ENCODE results near the gene SNX9. TPM values are rescaled to one million over a fixed set of nuclear protein-coding genes. Genes with fewer than 3 reads are reported as not detected.

SNX9 gene
- total and polyA plus RNA-seq, 2 of the 4 experiments (the other 2 are of a cell fraction): 35.3 to 41.2 TPM

GRCh38 chr6:157937318-157937717 lies 114.3 kb downstream of the SNX9 start:
- H3K18ac ChIP-seq (ENCODE audit: low read depth, low read length): no peak overlapping the region
- BruUV-seq (replicated peaks): no TSS peak
- dilution Hi-C loops (cut with HindIII; ENCODE audit: low sequenced_read_pairs, unreplicated experiment) (no loop called here), in situ Hi-C loops (cut with MboI; ENCODE audit: low sequenced_read_pairs) (no loop called here), intact Hi-C loops (cut with micrococcal nuclease) (no loop called here)
- no peak overlapping the region for H3K4ac ChIP-seq (ENCODE audit: low read depth, low read length)
- H2AK9ac ChIP-seq (replicated peaks; ENCODE audit: low read depth, low read length, poor library complexity): no peak overlapping the region
- WGBS, 2 experiments (ENCODE audit: extremely low coverage in 2 of 2, insufficient read length in 1 of 2): no CpG with 5 or more reads among the region's 3 CpGs
- no peak overlapping the region for H4K8ac ChIP-seq (ENCODE audit: low read depth in 2 of 2, low read length in 2 of 2)
- H3K56ac ChIP-seq (ENCODE audit: extremely low read depth, insufficient read depth, low read length): no peak overlapping the region
- CTCF ChIA-PET: no interaction called here
- H4K20me1 ChIP-seq (ENCODE audit: insufficient read depth, low read length): no peaks in the 10 kb centered on the region
- H3K9me3 ChIP-seq (ENCODE audit: control insufficient read depth, insufficient read depth, low read length): no peaks in the 10 kb centered on the region
- no peak overlapping the region for H2BK15ac ChIP-seq (ENCODE audit: low read depth, low read length)
- no peak overlapping the region for H2BK20ac ChIP-seq (ENCODE audit: low read depth, low read length)
- no peaks in the 10 kb centered on the region for H3K4me1 ChIP-seq (ENCODE audit: control insufficient read depth, insufficient read depth, low read length)
- no peak for ATAC-seq (ENCODE audit: low read depth)
- POLR2A ChIA-PET (ENCODE audit: unreplicated experiment): no interaction called here
- H3K4me2 ChIP-seq (ENCODE audit: low read depth, low read length): no peak overlapping the region
- no peak for DNase-seq
- peaks cover 0 to 5% of the 10 kb centered on the region in 2 experiments; a peak in 3 of 4 replicates for H3K79me1 ChIP-seq (ENCODE audit: low read depth in 1 of 2, low read length in 2 of 2)
- H4K5ac ChIP-seq (ENCODE audit: low read depth, low read length): no peak overlapping the region
- no peak overlapping the region for H3K14ac ChIP-seq (replicated peaks; ENCODE audit: low read depth, low read length)
- no peak overlapping the region for H2BK5ac ChIP-seq (ENCODE audit: low read depth, low read length, poor library complexity, severe bottlenecking)
- TF ChIP-seq RAD21 (IDR thresholded peaks at IDR 0.05; ENCODE audit: low read length): no peak
- no peak for TF ChIP-seq RFX5 (IDR thresholded peaks at IDR 0.05; ENCODE audit: low read depth, low read length)
- no peak for TF ChIP-seq POLR2A (IDR thresholded peaks at IDR 0.05; ENCODE audit: low read depth, low read length)
- TF ChIP-seq CTCF (conservative IDR thresholded peaks at IDR 0.05; ENCODE audit: low read depth, low read length): no peak
- no peak for TF ChIP-seq CHD1 (IDR thresholded peaks at IDR 0.05; ENCODE audit: low read depth, low read length)
- no peak for TF ChIP-seq FOS (IDR thresholded peaks at IDR 0.05; ENCODE audit: low read depth, low read length)
- TF ChIP-seq MAFK (IDR thresholded peaks at IDR 0.05; ENCODE audit: low read depth, low read length): no peak
- TF ChIP-seq BHLHE40 (IDR thresholded peaks at IDR 0.05; ENCODE audit: low read depth, low read length): no peak
- TF ChIP-seq CEBPB (IDR thresholded peaks at IDR 0.05; ENCODE audit: low read depth, low read length): no peak
- no peak overlapping the region for H3K9ac ChIP-seq (ENCODE audit: low read depth, low read length)
- no peak overlapping the region for H4K91ac ChIP-seq (ENCODE audit: insufficient read depth, low read depth, low read length)
- no peak overlapping the region for H3K27ac ChIP-seq (ENCODE audit: insufficient read depth, low read length)
- peaks cover 2% of the 10 kb centered on the region; the same call in 1 of the 2 replicates for H3K9me1 ChIP-seq (ENCODE audit: insufficient read depth, low read length)
- no peak overlapping the region for H3K23ac ChIP-seq (ENCODE audit: low read depth, low read length)
- H2AFZ ChIP-seq (replicated peaks; ENCODE audit: low read length, poor library complexity): no peak overlapping the region
- H3K36me3 ChIP-seq (ENCODE audit: control insufficient read depth, insufficient read depth, low read length): peaks cover 62% of the 10 kb centered on the region
- H2AK5ac ChIP-seq (ENCODE audit: low read depth, low read length): no peak overlapping the region
- H3K27me3 ChIP-seq (ENCODE audit: control insufficient read depth, insufficient read depth, low read length): no peaks in the 10 kb centered on the region
- H2BK120ac ChIP-seq (ENCODE audit: low read depth, low read length): no peak overlapping the region
- H3K4me3 ChIP-seq (ENCODE audit: insufficient read depth, low read depth, low read length): no peak overlapping the region

Measured in IMR-90 (cell line).